HG03469 (cell line): ENCODE data around the gene UVSSA.

Source experiments
- ATAC-seq: cut with Tn5 transposase; IDR thresholded peaks from one replicate; pipeline ENCODE4 v1.9.1; 2021; ENCODE audit warnings: mild to moderate bottlenecking, moderate library complexity, moderate number of reproducible peaks; ENCODE audit not compliant: unreplicated experiment

The UVSSA gene

DNA sequence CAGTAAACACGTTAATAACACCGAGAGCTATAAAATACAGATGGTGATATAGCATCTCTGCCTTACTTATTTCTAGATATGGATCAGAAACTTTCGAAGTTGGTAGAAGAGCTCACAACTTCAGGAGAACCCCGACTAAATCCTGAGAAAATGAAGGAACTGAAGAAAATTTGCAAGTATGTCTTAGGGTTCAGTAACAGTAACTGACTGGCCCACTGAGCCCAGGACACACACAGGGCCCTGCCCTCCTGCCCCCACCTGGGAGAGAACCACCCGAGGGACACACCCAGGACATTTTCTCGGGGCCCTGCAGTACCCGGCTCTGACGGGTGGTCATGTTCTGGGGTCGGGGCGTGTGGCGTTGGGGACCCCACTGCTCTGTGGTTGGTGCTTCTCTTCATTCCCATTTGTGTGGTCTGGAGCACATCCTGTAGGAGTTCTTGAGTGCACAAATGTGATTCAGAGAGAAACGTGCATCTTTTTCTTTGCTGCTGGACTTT lies 1.1 kb downstream of the UVSSA start:
- no peak for ATAC-seq

DNA sequence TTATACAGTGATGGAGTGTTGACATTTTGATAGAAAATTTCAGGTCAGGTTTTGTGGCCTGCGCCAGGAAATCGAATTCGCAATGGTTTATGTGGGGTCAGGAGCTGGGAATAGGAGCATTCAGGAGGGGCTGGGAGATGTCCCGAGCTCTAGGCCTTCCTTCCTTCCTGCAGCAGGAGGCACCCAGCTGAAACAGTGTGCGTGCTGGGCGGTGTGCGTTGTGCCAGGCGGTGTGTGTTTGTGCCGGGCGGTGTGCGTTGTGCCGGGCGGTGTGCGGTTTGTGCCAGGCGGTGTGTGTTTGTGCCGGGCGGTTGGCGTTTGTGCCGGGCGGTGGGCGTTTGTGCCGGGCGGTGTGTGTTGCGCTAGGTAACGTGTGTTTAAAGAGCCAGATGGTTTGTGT lies 1.7 kb downstream of the UVSSA start:
- ATAC-seq, result no peak

DNA sequence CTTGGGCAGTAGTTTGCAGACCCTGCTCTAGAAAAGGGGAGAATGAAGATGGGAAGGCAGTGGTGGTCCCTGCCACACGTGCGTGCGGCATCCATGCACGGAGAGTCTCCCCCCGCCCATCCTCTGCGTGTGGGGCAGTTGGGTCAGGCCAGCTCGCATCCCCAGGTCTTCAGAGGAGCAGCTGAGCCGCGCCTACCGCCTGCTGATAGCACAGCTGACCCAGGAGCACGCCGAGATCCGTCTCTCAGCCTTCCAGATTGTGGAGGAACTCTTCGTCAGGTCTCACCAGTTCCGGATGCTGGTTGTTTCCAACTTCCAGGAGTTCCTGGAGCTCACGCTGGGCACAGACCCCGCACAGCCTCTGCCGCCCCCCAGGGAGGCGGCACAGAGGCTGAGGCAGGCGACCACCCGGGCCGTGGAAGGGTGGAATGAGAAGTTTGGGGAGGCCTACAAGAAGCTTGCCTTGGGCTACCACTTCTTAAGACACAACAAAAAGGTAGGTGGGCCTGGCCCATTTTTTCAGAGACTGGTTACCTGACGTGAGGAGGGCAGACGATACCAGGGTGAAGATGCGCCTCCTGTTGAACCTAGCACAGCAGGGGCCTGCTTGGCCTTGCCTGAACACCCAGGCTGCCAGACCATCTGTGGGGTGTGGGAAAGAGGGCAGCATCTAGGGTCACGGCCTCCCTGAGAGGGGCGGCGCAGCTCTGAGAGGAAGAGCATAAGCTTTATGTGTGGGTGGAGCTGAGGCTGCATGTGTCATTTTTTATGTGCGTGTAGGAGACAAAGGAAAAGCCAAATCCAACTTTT lies 2.6 kb downstream of the UVSSA start:
- no peak for ATAC-seq

DNA sequence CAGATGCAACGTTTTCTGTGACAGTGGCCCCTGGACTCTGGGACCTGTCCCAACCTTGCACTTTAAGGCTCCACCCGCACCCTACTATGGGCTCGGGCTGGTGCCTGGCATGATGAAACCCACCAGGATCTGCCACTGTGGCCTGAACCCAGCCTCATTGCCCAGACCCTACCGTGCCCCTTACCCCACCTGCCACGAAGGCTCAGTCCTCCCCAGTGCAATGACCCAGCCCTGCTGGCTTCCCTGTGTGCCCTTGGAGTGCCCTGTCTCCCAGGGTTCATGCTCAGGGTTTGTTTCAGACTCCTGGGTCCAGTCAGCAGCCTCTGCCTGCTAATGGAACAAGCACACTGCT lies 3.1 kb downstream of the UVSSA start:
- no peak for ATAC-seq

DNA sequence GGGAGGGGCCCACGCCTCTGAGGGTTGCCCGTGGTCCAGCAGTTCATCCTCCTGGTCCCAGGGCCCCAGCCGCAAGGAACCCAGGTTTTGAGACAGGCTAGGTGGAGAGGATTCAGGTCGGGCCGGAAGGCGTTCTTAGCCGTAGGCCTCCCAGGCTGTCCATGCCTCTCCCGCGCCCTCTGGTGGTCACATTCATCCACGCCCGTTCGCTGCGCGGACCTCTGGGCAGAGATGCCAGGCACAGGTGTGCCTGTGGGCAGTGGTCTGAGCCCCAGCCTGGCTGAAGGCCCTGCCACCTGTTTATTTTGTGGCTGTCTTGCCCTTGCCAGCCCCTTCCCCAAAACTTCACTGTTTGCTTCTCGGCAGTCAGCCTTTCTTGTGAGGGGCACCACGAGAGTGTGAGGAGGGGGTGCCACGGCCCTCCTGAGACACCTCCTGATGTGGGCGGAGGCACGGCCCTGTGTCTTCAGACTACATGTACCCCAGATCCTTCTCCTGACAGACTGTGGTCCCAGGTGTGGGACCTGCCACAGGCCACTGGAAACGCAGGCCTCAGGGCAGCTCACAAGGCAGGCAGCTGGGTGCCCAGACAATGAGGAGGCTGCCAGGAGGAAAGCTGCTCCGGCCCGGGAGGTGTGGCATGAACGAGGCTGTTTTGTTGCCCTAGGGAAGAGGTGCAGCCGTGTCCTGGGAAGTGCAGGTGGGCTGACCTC lies 5.0 kb downstream of the UVSSA start:
- ATAC-seq, result no peak

DNA sequence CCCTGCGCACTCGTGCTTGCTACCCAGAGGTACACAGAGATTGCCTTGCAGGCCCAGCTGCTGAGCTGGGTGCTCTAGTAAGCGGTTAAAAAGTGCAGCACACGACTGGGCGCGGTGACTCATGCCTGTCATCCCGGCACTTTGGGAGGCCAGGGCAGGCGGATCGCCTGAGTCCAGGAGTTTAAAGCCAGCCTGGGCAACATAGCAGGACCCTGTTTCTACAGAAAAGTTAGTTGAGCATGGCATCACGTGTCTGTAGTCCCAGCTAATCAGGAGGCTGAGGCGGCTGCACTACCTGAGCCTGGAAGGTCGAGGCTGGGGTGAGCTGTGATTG lies 5.5 kb downstream of the UVSSA start:
- no peak for ATAC-seq

DNA sequence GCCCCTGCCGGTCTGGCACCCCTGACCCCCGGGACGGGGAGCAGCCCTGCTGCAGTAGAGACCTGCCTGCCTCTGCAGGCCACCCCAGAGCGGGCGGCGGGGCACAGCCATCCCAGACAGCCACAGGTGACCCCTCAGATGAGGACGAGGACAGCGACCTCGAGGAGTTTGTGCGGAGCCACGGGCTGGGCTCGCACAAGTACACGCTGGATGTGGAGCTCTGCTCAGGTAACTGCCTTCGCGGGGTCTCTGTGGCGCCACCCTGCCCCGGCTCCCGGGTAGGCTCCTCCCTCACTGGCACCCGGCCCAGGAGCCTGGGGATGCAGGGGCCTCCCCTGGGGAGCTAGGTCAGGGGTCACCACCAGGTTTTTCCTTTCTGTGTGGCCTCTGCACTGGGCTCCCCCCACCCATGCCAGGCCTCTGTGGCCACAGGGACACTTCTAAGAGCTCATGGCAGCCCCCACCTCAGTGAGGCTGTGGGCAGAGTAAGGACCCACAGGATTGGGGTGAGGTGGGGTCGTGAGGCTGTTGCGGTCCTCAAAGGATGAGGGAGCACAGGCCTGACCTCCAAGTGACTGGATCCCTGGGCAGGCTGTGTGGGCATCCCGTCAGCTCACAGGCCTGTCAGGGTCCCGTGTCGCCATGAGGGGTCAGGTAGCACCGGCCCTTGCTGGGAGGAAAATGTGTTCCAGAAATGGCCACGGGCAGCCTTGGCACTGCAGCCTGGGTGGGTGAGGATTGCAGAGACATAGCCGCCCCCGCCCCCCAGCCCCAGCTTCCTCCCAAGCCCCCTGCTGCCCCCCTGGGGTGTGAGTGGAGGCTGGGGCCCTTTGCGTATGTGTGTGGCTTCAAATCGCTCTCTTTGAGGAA lies 6.4 kb downstream of the UVSSA start:
- no peak for ATAC-seq

DNA sequence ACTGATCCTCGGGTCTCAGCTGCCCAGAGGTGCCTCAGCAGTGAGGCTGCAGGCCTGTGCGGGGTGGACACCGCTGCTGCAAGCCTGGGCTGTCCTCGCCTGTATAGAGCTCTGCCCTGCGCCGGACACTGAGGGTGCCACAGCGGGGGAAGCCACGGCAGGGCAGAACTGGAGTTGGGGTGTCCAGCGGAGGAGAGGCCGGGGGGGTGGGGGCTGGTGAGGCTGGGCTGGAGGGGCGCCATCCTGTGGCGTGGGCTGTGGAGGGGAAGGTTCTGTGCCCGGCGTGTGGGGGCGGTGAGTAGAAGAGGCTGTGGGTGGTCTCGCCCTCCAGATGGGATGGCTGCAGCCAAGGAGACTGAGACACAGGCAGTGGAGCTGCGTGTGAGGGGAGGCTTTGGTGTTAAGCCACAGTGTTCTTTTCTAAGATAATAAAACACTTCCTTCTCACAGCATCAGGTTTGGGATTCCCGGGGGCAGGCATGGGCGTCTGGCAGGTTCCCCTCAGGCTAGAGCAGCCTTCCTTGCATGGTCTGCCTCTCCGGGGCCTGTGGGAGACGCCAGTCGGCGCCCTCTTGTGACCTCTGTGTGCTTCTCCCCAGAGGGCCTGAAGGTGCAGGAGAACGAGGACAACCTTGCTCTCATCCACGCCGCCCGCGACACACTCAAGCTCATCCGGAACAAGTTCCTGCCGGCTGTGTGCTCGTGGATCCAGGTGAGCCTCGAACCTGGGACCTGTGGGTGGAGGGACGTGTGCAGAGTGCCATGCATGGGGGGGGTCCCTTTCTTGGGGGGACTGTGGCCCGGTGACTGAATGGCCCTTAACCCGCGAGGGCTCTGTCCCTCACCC lies 7.4 kb downstream of the UVSSA start:
- ATAC-seq, result no peak

DNA sequence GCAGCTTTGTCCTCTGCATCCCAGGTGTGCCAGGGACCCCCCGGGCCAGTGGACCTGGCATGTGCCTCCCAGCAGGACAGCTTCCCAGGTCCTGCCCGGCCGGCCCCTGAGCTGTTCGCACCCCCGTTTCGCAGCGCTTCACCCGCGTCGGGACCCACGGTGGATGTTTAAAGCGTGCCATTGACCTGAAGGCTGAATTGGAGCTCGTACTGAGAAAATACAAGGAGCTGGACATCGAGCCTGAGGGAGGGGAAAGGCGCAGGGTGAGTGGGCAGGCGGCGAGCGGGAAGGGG lies 7.9 kb downstream of the UVSSA start:
- ATAC-seq, result no peak

DNA sequence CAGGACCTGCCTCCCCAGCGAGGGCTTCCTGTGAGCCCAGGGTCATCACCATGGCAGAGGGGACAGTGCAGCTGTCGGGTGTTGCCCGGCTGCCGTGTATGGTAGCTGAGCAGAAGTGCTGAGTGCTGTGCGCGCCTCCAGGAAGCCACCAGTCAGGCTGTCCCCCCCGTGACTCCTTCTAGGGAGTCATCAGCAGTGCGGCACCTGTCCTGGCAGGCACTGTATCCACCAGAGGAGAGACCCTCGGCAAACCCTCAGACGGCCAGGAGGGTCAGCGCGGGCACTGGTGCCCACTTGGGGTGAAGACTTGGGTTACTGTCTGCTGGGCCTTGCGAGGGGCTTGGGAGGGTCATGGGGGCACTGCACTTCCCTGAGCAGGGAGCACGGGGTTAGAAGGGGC lies 8.4 kb downstream of the UVSSA start:
- ATAC-seq, result no peak

DNA sequence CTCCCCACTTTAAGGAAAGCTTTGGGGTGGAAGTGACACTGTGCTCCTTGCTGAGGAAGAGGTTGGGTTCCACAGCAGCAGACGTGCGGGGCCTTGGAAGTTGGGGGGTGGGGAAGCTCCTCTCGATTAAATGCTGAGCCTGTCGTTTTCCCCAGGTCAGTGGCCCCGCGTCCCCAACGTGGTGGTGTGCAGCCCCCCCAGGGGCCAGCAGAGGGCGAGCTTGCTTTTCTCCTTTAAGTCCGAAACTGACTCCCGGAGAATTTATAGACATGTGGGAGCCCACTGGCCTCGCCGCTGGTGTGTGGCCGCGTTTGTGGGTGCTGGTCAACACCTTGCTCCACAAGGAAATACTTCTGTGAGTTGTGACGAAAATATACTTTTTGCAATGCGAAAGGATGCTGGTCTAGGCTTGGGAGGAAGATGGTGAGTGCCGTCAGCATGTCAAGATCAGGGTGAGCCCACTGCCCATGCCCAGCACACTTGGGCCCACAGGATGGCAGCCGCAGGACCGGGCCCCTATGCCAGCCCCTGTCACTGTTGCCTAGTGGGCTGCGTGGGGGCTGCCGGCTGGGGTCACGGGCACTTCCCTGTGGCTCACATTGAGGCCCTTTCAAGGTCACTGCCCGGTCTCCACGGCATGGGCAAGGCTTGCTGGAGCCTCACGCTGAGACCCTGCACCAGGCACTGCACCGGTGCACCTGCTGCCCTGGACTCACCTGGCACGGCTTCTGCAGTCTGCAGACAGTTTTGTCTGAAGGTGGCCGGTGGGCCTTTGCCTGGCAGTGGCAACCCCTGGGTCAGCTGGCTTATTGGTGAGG lies 9.4 kb downstream of the UVSSA start:
- ATAC-seq, result no peak

DNA sequence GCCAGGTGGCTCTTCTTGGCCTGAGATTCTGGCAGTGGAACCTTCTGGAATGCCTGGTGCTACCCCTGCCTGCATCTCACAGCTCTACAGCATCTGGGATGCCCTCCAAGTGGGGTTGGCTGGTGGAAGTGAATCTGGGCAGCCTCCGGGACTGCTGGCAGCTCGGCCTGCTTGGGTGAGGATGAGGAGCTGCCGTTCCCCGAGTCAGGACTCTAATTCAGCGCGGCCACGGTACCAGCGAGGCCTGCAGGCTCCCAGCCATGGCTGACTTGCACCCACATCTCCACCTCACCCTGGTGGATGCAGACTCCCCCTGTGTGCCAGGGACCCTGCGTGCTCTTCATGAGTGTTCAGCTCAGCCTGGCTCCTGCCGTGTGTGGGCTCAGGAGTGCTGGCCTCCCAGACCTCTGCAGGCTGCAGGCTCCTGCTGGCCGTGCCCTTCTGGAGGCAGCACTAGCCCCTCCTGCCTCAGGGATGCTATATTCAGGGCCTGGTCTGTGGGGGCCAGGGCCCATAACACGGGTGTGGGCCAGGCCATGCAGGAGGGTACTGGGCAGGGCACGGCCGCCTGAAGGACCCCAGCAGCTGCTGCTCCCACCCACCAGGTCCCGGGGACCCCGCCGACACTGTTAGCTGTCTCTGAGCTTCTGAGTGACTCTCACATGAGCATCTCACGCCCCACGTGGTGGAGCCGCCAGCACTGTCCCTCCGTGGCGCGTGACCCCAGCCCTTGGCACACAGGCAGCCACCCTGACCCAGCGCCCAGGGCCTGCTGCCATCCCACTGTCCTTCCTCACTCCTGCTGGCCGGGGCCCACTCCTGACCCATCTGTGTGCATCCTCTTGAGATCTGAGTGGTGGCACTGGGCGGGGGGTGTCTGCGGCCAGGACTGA lies 10.6 kb downstream of the UVSSA start:
- no peak for ATAC-seq

DNA sequence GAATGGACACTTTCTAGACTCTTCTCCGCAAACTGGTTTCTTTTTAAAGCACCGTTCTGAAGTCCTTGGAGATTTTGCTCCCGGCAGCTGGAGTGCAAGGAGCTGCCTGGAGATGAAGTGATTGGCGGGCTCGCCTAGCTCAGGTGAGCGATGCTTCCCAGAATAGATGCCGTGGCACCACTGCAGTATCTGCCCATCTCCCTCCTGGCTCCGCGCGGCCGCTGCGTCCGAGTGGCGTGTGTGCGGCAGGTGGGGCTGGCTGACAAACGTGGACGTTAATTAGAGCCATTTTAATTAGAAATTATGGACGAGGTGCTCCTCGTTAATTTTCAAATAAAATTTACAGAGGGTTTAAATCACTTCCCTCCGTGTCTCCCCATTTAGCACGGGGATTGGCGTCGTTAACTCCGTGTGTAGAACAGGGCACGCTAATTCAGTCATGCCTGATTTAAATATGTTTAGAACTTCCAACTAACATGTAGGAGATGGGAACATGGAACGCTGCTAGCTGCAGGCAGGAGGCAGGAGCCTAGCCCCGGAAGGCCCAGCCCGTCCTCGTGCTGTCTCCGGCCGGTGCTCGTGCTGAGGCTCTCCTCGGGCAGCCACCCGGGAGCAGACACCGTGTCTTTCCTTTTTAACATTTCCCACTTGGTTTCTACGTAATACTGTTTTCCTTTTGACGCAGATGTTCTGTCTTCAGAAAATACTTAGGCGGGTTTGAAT lies 11.6 kb downstream of the UVSSA start:
- no peak for ATAC-seq

DNA sequence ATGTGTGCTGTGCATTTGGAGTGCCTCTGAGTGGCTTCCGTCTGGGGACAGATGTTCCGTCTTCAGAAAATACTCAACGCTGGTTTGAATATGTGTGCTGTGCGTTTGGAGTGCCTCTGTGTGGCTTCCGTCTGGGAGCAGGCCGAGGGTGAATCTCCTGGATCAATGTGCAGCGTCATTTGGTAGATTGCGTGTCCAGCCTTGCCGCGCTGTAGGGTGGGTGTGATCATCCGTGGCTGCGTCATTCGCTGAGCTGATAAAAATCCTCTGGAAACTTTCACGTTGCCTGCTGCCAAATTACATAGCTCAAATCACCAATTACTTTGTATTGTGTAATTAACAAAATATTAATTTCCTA lies 12.1 kb downstream of the UVSSA start:
- ATAC-seq, result no peak

DNA sequence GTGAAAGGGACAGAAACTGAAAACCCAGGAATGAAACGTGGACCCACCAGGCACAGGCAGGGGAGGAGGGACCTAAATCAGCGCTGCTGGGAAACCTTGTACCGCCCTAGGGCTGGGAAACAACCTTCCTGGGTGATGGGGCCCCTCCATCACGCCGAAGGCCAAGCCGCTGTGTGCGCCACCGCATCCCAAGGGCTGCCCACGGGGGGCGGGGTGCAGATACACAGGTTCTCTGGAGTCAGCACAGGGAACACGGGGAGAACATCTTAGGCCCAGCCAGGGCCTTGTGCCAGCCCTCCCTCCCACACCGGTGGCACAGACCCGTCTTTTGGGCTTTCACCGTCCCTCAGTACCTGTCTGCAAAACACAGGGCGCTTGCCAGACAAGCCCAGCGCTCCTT lies 13.0 kb downstream of the UVSSA start:
- no peak for ATAC-seq

DNA sequence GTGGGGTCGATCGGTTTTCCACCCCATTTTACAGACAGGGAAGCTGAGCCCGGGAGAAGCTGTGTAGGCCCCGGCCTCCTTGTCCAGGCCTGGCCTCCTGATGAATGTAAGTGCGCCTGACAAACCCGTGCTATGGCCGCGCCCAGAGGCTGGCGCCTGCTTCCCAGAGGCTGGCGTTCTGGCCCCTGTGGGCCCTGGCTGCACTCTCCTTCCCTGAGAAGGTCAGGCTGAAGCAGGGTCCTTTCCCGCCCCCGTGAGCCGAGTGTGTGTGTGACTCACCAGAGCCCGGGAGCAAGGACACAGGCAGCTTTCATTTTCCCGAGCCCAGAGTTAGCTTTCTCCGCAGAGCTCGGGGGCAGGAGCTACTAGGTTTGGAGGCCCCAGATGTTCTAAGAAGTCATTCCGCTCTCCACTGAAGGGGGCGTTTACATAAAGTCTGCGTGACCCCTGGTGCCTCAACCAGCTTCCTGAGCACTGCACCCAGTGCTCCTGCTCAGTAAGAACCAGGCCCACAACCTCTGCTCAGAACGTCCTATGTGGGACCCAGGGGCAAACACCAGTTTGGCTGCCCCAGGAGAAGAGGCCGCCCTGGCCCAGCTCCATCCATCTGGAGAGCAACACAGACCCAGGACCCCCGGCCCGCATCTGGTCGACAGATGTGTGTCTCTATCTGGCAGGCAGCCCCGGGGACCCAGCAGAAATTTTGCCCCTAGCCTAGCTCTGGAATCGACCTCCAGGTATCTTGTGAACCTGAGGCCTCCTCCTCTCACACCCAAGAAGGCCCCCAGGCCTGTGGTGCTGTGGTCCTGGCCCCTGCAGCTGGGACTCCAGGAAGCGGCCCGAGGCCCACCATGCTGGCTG lies 13.6 kb downstream of the UVSSA start:
- ATAC-seq, result no peak

DNA sequence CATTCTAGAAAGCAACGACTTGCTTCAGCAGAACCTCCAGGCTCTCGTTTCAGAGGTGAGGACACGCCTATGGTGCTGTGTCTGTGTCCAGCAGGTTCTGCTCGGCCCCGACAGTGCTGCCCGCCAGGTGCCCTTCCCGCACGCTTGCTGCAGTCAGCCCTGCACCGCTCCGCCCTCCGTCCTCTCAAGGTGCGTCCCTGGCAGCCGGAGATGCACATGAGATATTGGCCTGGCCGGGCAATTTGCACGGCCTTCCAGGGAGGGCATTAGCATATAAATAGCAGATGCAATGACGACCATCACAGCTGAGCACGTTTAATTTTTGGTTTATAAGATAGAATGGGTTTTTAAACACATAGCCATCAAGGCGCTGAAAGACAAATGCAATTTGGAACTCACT lies 14.4 kb downstream of the UVSSA start:
- no peak for ATAC-seq

DNA sequence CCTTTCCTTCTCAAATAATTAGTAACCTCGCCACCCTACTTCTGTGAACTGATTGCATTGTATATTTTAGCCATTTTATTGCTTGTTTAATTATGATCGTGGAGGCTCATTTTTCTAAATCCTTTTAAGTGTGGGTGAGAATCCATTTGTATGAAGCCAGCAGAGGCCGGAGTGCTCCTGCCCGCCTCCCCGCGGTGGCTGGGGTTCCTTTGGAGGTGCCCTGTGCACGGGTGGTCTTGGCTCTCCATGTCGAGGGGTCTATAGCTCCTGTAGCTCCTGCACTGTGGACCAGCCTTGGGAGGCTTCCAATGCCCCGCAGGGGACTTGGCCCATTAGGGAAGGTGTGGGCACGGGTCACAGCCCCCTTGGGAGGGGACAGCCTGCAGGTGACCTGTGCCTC lies 15.0 kb downstream of the UVSSA start:
- ATAC-seq, result no peak
